PFSK-1 (cell line): ENCODE results near the gene EDEM1.

Experiments
- FOXP2 ChIP-seq: optimal IDR thresholded peaks from 2 replicates; pipeline ENCODE3; 2011; ENCODE audit warnings: borderline replicate concordance, control low read depth, inconsistent platforms; ENCODE audit not compliant: insufficient read depth; ENCODE audit errors: extremely low read length, extremely low read depth
- POLR2AphosphoS5 ChIP-seq: IDR thresholded peaks from 2 replicates; pipeline ENCODE4 v1.6.1; 2012; ENCODE audit warnings: low read depth, mild to moderate bottlenecking, control low read depth, low read length, moderate library complexity
- REST ChIP-seq, 2 experiments: IDR thresholded peaks; 2 replicates each; pipeline versions ENCODE4 v1.6.1 to v1.8.0; 2011 to 2012; ENCODE audit warnings: low read depth in 2 of 2, low read length in 2 of 2, control low read depth in 1 of 2, inconsistent platforms in 1 of 2, mild to moderate bottlenecking in 1 of 2, moderate library complexity in 1 of 2; ENCODE audit not compliant: insufficient read depth in 1 of 2
- SIN3A ChIP-seq: IDR thresholded peaks from 2 replicates; pipeline ENCODE4 v1.6.1; 2012; ENCODE audit warnings: mild to moderate bottlenecking, low read length, moderate library complexity, borderline replicate concordance; ENCODE audit not compliant: insufficient read depth
- TAF1 ChIP-seq: IDR thresholded peaks from 2 replicates; pipeline ENCODE4 v1.6.1; 2012; ENCODE audit warnings: low read length, control low read depth, borderline replicate concordance; ENCODE audit not compliant: insufficient read depth

EDEM1 gene

GRCh38 chr3:5197470-5198312 lies 10.2 kb downstream of the EDEM1 start:
- no peak for TF ChIP-seq FOXP2
- TF ChIP-seq SIN3A: no peak
- TF ChIP-seq POLR2AphosphoS5: no peak
- no peak for TF ChIP-seq TAF1
- TF ChIP-seq REST (IDR thresholded peaks at IDR 0.05; ENCODE audit: insufficient read depth in 1 of 2, low read depth in 2 of 2, low read length in 2 of 2): no peak

GRCh38 chr3:5198313-5198677 lies 10.8 kb downstream of the EDEM1 start:
- TF ChIP-seq REST (IDR thresholded peaks at IDR 0.05; ENCODE audit: insufficient read depth in 1 of 2, low read depth in 2 of 2, low read length in 2 of 2) (no peak), POLR2AphosphoS5 (no peak), TAF1 (no peak), SIN3A (no peak), FOXP2 (no peak)

GRCh38 chr3:5198986-5199731 lies 11.7 kb downstream of the EDEM1 start:
- TF ChIP-seq POLR2AphosphoS5 (no peak), SIN3A (no peak), TAF1 (no peak), REST (IDR thresholded peaks at IDR 0.05; ENCODE audit: insufficient read depth in 1 of 2, low read depth in 2 of 2, low read length in 2 of 2) (no peak), FOXP2 (no peak)

GRCh38 chr3:5201536-5201935 lies 14.0 kb downstream of the EDEM1 start:
- TF ChIP-seq POLR2AphosphoS5 (no peak), TAF1 (no peak), REST (IDR thresholded peaks at IDR 0.05; ENCODE audit: insufficient read depth in 1 of 2, low read depth in 2 of 2, low read length in 2 of 2) (no peak), SIN3A (no peak), FOXP2 (no peak)

- TF ChIP-seq TAF1 (no peak), SIN3A (no peak), POLR2AphosphoS5 (no peak), FOXP2 (no peak), REST (IDR thresholded peaks at IDR 0.05; ENCODE audit: insufficient read depth in 1 of 2, low read depth in 2 of 2, low read length in 2 of 2) (no peak)
Measured at GRCh38 chr3:5202222-5202621, 14.7 kb downstream of the EDEM1 start.
